ENCODE measurements around the gene DPM3.
"Not testable (repeated sequence)": the region's sequence is repeated elsewhere in the genome, so short reads cannot be mapped to it uniquely, and the experiment has no call there.

DPM3 gene

GRCh38 chr1:155160128-155160527, 19.8 kb upstream of the DPM3 start:
- no peak for TF ChIP-seq CTCF (IDR thresholded peaks at IDR 0.05; ENCODE audit: low read depth, low read length)

GRCh38 chr1:155158991-155159390, 18.7 kb upstream of the DPM3 start:
- TF ChIP-seq CTCF (IDR thresholded peaks at IDR 0.05; ENCODE audit: low read depth, low read length) = no peak

More at GRCh38 chr1:155160128-155160527, 19.8 kb upstream of the DPM3 start:
- no peak for DNase-seq (ENCODE audit: extremely low read depth, low read depth)

GRCh38 chr1:155155996-155156643, 15.8 kb upstream of the DPM3 start:
- DNase-seq (ENCODE audit: extremely low read depth, low read depth) = not testable (repeated sequence)

More at GRCh38 chr1:155158991-155159390, 18.7 kb upstream of the DPM3 start:
- DNase-seq (ENCODE audit: extremely low read depth, low read depth) = no peak

- TF ChIP-seq CTCF (IDR thresholded peaks at IDR 0.05; ENCODE audit: low read depth, low read length) = no peak
- no peak for DNase-seq (ENCODE audit: extremely low read depth, low read depth)
These were observed 5.2 kb upstream of the DPM3 start for GRCh38 chr1:155145491-155145890.

GRCh38 chr1:155141749-155142148, 1.4 kb upstream of the DPM3 start:
- no peak for DNase-seq (ENCODE audit: extremely low read depth, low read depth)
- TF ChIP-seq CTCF (IDR thresholded peaks at IDR 0.05; ENCODE audit: low read depth, low read length) = no peak

GRCh38 chr1:155140630-155140953, 261 bp upstream of the DPM3 start:
- DNase-seq (ENCODE audit: extremely low read depth, low read depth) = no peak
- TF ChIP-seq CTCF (IDR thresholded peaks at IDR 0.05; ENCODE audit: low read depth, low read length) = no peak

- TF ChIP-seq CTCF (IDR thresholded peaks at IDR 0.05; ENCODE audit: low read depth, low read length) = no peak
- DNase-seq (ENCODE audit: extremely low read depth, low read depth) = no peak
These were observed 3.0 kb downstream of the DPM3 start for GRCh38 chr1:155137154-155137949.

All from AG09319 (cell line).